HFF-Myc (cell line): Measurements from ENCODE around the gene RPS6KA5.

Source experiments
- DNase-seq: peaks from one replicate; pipeline ENCODE4 v3.0.0-alpha.2; 2011; ENCODE audit warnings: low read depth; ENCODE audit errors: extremely low read depth
- H3K4me3 ChIP-seq: replicated peaks from 2 replicates; pipeline ENCODE4 v1.5.1; 2011; ENCODE audit warnings: low read depth, mild to moderate bottlenecking, control low read depth, low read length
- TF ChIP-seq, protein P1 (sequence below): IDR thresholded peaks from 2 replicates; pipeline ENCODE4 v1.5.1; 2012; ENCODE audit warnings: mild to moderate bottlenecking, low read depth, low read length, control low read depth; ENCODE audit errors: missing control alignments

RPS6KA5 gene

DNA sequence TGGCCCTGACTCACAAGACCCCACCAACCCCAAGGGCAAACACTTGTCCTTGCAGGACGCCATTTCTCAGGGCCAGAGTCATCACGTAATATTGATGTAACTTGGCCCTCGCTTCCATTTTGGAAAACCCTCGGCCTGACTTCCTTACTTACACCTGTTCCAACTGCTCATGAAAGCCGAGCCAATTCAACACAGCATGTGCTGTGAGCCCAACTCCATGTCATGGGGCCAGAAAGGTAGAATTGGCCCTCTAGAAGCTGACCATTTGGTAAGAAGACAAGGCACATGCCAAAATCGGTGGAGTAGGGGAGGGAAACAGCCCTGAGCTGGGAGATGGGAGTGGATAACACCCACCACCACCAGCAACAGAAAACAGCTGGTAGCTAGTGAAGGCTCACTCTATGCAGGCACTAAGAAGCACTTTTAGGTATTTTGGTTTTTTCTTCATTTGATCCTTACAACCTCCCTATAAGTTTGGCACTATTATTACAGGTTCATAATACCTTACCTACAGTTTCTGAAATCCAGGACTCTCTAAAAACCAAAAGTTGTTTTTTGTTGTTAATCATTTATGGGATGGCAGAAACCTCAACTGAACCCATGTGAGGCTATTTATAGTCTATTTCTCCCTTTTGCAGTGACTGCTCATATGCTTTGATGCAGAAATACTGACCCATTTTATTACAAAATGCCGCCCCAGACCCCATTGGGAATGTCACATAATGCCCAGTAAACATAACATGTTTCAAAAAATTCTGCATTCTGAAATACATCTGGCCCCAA, 250.7 kb downstream of the RPS6KA5 start:
- TF ChIP-seq, protein P1, sequence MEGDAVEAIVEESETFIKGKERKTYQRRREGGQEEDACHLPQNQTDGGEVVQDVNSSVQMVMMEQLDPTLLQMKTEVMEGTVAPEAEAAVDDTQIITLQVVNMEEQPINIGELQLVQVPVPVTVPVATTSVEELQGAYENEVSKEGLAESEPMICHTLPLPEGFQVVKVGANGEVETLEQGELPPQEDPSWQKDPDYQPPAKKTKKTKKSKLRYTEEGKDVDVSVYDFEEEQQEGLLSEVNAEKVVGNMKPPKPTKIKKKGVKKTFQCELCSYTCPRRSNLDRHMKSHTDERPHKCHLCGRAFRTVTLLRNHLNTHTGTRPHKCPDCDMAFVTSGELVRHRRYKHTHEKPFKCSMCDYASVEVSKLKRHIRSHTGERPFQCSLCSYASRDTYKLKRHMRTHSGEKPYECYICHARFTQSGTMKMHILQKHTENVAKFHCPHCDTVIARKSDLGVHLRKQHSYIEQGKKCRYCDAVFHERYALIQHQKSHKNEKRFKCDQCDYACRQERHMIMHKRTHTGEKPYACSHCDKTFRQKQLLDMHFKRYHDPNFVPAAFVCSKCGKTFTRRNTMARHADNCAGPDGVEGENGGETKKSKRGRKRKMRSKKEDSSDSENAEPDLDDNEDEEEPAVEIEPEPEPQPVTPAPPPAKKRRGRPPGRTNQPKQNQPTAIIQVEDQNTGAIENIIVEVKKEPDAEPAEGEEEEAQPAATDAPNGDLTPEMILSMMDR: no peak
- no peak for DNase-seq
- no peak overlapping the region for H3K4me3 ChIP-seq

DNA sequence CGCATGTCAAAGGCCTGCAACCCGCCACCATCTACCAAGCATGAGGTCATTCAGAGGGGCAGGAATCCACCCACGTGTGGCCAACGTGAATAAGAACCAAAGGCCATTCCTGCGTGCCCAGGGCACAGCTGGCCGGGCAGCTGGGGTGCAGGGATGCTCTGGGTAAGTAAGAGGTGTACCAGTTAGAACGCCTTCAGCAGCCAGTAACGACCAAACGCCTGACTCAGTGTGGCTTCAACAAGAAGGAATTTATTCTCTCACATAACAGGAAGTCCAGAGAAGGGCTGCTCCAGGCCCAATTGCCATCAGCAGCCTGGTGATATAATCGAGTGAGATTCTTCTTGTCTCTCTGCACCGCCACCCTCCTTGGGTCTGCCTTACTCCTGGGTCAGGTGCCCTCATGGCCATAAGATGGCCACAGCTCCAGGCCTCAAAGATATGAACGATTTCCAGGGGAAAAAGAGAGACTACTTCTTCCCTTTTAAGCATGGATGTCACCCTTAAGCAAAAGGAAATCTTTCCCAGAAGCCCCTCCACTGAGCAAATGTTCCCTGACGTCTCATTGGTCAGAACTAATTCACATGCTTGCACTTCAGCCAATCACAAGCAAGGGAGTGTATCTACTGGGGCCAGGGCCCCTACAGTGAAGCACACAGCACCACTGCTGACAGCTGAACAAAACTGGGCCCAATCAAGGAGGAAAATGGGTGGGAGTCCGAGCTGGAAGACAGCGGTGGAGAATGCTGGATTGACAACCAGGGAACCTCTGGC, 251.5 kb downstream of the RPS6KA5 start:
- H3K4me3 ChIP-seq: no peak overlapping the region
- TF ChIP-seq, protein P1: no peak
- no peak for DNase-seq

DNA sequence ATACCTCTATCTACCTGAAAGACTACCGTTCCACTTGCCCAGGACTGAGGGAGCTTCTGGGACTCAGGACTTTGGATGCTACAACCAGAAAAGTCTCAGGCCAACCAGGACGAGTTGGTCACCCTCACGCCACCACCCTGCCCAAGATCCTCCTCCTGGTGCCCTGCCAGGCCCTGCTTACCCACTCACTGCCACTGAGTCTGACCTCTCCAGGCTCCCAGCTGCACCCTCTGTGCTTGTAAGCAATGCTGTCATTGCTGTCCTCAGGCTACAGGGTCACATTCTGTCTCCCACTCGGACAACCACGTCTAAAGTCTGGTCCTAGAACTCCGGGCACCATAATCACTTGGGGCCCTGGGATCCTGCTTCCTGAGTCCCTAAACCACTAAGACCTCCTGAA, 253.4 kb downstream of the RPS6KA5 start:
- H3K4me3 ChIP-seq: no peak overlapping the region
- DNase-seq: no peak
- TF ChIP-seq, protein P1: no peak

DNA sequence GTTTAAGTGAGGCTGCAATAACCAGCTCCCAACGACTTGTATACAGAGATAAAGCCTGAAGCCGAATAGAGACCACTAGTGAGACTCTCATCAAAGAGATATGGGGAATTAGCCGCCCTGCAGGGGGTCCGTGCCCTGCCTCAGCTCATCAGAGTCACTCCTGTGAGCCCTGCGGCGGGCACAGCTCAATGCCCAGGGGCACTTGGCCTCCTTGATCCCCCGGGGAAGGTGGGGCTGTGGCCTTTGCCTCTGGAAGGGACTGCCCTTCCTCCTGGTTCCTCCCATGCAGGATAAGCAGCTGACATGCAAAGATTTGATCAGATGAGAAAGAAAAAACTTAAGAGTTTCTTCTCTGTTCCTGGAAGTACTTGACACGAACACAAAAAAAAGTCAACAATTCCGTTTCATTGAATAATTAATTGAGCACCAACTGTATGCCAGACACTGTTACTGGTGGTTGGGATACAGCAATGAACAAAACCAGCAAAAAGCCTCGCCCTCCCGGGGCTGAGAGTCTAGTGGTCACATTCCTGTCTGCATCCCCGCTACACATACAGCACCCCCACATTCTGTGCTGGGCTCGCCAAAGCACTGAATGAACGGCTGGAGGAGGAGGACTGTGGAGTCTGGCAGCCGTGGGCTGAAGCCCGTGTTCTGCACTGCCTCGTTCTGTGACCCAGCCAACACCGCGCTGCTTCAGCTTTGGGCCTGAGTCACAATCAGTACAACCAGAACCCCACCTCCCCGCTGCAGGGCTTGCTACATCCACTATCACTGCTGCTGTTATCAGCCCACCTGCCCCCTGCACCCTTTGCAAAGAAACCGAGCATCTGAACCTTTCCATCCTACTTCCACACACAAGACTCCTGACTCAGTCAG, 254.5 kb downstream of the RPS6KA5 start:
- TF ChIP-seq, protein P1: no peak
- DNase-seq: no peak
- no peak overlapping the region for H3K4me3 ChIP-seq

DNA sequence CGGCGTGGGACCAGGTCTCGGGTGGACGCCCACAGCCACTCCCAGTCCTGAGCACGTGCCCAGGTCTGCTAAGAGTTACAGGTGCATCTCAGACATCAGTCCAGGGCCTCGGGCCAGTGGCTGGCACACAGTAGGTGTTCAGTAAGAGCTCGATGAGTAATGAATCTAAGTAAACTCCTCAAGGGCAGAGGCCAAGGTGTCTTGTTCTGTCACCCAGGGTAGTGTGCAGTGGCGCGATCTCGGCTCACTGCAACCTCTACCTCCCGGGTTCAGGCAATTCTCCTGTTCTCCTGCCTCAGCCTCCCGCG, 255.4 kb downstream of the RPS6KA5 start:
- no peak overlapping the region for H3K4me3 ChIP-seq
- no peak for DNase-seq
- TF ChIP-seq, protein P1: no peak

DNA sequence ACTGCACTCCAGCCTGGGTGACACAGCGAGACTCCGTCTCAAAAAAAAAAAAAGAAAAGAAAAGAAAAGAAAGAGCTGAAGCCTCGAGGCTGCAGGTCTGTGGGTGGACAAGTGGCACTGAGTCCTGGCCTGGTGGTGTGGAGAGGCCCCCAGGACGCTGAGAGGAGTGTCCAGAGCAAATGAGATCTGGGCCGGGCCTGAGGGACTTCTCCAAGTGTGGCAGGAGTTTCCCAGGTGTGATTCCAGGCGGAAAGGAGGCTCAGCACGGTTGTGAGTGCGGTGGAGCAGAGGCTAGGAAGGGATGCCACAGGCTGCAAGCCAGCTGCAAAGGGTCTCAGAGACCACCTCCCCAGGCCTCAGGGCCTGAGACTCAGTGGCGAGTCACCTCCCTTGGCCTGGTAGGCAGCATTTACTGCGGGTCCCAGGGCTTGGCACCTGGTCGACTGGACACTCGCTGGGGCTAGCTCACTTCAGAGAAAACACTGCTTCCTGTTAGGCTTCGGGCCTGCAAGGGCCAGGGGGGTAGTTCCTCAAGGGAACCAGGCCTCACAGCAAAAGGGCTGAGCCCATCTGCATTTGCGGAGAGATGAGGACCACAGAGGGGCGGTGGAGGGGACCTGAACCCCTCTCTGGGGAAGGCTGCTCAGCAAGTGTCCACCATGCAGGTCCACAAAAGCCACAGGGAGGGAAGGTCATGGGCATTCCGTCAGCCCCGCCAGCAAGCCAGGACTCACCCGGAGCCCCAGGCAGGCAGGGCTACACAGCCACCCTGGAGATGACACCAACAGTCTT, 256.0 kb downstream of the RPS6KA5 start:
- DNase-seq: no peak
- TF ChIP-seq, protein P1: no peak
- H3K4me3 ChIP-seq: no peak overlapping the region
